Right atrium auricular region (tissue), 2 donors: Measurements from ENCODE around the gene ZNF837. TPM values are rescaled to one million over a fixed set of nuclear protein-coding genes. Genes with fewer than 3 reads are reported as not detected.

Experiments used
- DNase-seq: peaks from one replicate; pipeline ENCODE4 v3.0.0-alpha.2; 2019; ENCODE audit warnings: low spot score
- H3K27ac ChIP-seq, 2 donors: fragments of 200-600 bp; sonication (generic); 1 replicate in 1 of 2; 2 replicates in 1 of 2; pipeline ENCODE4 v1.5.1; 2016 to 2019
- H3K27me3 ChIP-seq, 2 donors: fragments of 200-600 bp; sonication (generic); one replicate each; pipeline versions ENCODE4 v1.5.1 to v1.6.0; 2017 to 2019
- H3K36me3 ChIP-seq: fragments of 200-600 bp; sonication (generic); one replicate; pipeline ENCODE4 v1.5.1; 2016
- H3K4me1 ChIP-seq, 2 donors: fragments of 200-600 bp; sonication (generic); one replicate each; pipeline versions ENCODE4 v1.5.1 to v1.6.0; 2017 to 2019
- H3K4me3 ChIP-seq, 2 donors: fragments of 200-600 bp; sonication (generic); 1 replicate in 1 of 2; 2 replicates in 1 of 2; pipeline ENCODE4 v1.5.1; 2017 to 2019; ENCODE audit warnings: mild to moderate bottlenecking in 1 of 2, moderate library complexity in 1 of 2
- H3K9me3 ChIP-seq, 2 donors: fragments of 200-600 bp; sonication (generic); one replicate each; pipeline ENCODE4 v1.5.1; 2019
- total RNA-seq, 2 donors: library from RNA; depleted of rRNA; stranded (reverse); fragments of >200 nt; gene quantifications; one replicate each; pipeline ENCODE4 v1.1.0, GENCODE V29; 2016
- TF ChIP-seq, protein P1 (sequence below), 2 donors: fragments of 200-600 bp; sonication (generic); IDR thresholded peaks; one replicate each; pipeline ENCODE4 v1.5.1; 2019; ENCODE audit warnings: antibody characterized with exemption in 2 of 2

The ZNF837 gene
- total RNA-seq, 2 donors from 2014 or later: 0.70 to 1.3 TPM

GRCh38 chr19:58367698-58368454 lies 13.0 kb downstream of the ZNF837 start:
- TF ChIP-seq, protein P1, sequence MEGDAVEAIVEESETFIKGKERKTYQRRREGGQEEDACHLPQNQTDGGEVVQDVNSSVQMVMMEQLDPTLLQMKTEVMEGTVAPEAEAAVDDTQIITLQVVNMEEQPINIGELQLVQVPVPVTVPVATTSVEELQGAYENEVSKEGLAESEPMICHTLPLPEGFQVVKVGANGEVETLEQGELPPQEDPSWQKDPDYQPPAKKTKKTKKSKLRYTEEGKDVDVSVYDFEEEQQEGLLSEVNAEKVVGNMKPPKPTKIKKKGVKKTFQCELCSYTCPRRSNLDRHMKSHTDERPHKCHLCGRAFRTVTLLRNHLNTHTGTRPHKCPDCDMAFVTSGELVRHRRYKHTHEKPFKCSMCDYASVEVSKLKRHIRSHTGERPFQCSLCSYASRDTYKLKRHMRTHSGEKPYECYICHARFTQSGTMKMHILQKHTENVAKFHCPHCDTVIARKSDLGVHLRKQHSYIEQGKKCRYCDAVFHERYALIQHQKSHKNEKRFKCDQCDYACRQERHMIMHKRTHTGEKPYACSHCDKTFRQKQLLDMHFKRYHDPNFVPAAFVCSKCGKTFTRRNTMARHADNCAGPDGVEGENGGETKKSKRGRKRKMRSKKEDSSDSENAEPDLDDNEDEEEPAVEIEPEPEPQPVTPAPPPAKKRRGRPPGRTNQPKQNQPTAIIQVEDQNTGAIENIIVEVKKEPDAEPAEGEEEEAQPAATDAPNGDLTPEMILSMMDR (IDR thresholded peaks at IDR 0.05): no peak
- no peaks in the 10 kb centered on the region for H3K4me1 ChIP-seq
- no peak overlapping the region for H3K4me3 ChIP-seq
- DNase-seq: no peak
- no peaks in the 10 kb centered on the region for H3K27me3 ChIP-seq
- H3K36me3 ChIP-seq: no peaks in the 10 kb centered on the region
- no peak overlapping the region for H3K27ac ChIP-seq
- no peaks in the 10 kb centered on the region for H3K9me3 ChIP-seq

DNA sequence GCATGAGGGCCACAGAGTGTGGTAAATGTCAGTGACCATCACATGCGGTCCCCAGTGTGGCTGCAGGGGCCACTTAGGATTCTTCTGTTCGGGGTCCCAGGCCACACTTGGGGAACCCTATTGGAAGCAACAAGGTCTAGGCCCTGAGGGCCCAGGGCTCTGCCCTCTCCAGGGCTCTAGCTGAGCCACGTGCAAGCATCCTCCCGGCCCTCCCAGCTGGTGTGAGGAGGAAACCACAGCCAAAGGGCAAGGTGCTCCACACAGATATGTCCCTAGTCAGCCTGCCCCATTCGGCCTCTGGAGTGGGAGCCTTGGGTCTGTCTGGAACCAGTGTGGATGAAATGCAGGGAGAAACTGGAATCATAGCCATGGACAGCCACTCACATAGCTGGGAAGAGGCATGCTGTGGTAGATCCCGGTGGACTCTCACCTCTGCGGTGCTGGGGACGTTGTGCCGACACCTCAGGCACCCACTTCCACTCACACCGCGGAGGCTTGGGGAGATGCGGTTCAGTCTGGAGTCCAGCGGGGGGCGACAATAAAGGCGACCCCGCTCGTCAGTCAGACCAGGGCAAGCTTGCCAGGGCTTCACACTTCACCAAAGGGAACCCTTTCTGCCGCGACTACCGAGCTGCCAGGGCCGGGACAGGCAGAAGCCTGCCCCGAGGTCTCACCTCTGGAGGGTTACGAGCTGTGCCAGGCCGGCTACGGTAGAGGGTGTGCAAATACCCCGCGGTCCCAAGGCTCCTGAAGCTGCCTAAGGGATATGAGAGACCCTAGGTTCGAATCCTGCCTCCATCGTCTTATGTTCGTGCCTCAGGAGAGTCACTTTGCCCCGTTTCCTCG lies 14.0 kb downstream of the ZNF837 start:
- Histone ChIP-seq H3K9me3 (no peaks in the 10 kb centered on the region), H3K36me3 (no peaks in the 10 kb centered on the region), H3K27ac (no peak overlapping the region), H3K4me3 (no peak overlapping the region), H3K4me1 (peaks cover 0 to 1% of the 10 kb centered on the region in 2 donors), H3K27me3 (no peaks in the 10 kb centered on the region)
- TF ChIP-seq, protein P1 (IDR thresholded peaks at IDR 0.05): no peak
- DNase-seq: no peak

GRCh38 chr19:58364146-58364545 lies 16.7 kb downstream of the ZNF837 start:
- no peak for DNase-seq
- Histone ChIP-seq H3K4me3 (no peak overlapping the region), H3K27ac (no peak overlapping the region), H3K4me1 (peaks cover 0 to 5% of the 10 kb centered on the region in 2 donors), H3K27me3 (no peaks in the 10 kb centered on the region), H3K36me3 (no peaks in the 10 kb centered on the region), H3K9me3 (no peaks in the 10 kb centered on the region)
- TF ChIP-seq, protein P1 (IDR thresholded peaks at IDR 0.05): no peak

- Histone ChIP-seq H3K36me3 (no peaks in the 10 kb centered on the region), H3K9me3 (no peaks in the 10 kb centered on the region), H3K4me1 (peaks cover 0 to 7% of the 10 kb centered on the region in 2 donors), H3K27ac (peak within 1 kb of the TSS; percentile 86 to 92), H3K27me3 (no peaks in the 10 kb centered on the region), H3K4me3 (peak within 1 kb of the TSS; percentile 62 to 65)
- TF ChIP-seq, protein P1 (IDR thresholded peaks at IDR 0.05): peak in 1 of 2 donors; percentile 31
- peak; percentile 96 for DNase-seq
Measured at GRCh38 chr19:58362272-58362994, 18.4 kb downstream of the ZNF837 start, which contains the start of gene ZNF497. Gene ZNF497 (minus strand): TSS chr19:58362751. CDS start chr19:58357635, 5,116 bp downstream.

DNA sequence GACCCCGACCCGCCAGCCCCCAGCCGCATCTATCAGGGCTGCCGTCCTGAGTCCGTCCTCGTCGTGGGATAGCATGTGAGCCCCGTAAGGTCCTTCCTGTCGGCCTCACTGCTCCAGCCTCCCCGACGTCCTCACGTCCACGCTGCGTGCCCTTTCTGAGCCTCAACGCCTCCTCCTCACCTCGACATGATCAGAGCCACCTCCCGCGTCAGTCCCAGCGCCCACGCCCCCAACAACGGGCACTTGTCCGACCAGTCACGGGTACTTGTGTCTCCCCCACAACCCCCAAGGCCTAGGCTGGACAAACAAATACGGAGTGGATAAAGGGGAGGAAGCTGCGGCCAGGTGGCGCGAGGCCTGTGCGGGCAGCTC lies 18.9 kb downstream of the ZNF837 start:
- Histone ChIP-seq H3K27ac (peak overlapping the region; percentile 86 to 92), H3K27me3 (no peaks in the 10 kb centered on the region), H3K36me3 (no peaks in the 10 kb centered on the region), H3K9me3 (no peaks in the 10 kb centered on the region), H3K4me3 (peak overlapping the region; percentile 62 to 65), H3K4me1 (peaks cover 0 to 13% of the 10 kb centered on the region in 2 donors)
- no peak for DNase-seq
- TF ChIP-seq, protein P1 (IDR thresholded peaks at IDR 0.05): no peak
